GM19467 (cell line): ENCODE measurements around the gene ESRRA.

Experiments used
- ATAC-seq: cut with Tn5 transposase; IDR thresholded peaks from one replicate; pipeline ENCODE4 v1.9.1; 2021; ENCODE audit warnings: mild to moderate bottlenecking, moderate library complexity; ENCODE audit not compliant: unreplicated experiment

The ESRRA gene

DNA sequence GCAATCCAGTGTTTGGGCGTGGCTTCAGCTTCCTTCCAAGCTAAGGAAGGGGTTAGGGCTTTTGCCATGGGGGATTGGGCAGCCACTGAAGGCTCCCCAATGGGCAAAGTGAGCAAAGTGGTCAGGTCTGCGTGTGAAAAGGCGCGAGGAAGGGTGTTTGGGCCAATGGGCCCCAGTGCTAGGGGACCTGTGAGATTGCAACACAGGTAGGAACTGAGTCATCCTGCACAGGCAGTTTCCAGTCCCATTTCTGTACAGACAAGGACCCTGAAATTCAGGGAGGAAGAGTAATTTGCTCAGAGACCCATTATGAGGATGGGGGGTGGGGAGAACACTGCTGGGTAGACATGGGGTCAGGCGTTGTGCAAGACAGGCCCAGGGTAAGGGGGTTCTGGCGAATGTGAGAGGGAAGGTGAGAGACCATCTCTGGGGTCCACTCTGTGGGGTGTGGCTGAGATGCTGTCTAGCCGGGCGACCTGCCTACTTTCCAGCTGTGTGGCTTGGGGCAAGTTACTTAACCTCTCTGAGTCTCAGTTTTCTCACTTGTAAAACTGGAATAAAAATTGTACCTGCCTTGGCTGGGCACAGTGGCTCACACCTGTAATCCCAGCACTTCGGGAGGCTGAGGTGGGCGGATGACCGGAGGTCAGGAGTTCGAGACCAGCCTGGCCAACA is 42.0 kb downstream of the ESRRA start:
- no peak for ATAC-seq

DNA sequence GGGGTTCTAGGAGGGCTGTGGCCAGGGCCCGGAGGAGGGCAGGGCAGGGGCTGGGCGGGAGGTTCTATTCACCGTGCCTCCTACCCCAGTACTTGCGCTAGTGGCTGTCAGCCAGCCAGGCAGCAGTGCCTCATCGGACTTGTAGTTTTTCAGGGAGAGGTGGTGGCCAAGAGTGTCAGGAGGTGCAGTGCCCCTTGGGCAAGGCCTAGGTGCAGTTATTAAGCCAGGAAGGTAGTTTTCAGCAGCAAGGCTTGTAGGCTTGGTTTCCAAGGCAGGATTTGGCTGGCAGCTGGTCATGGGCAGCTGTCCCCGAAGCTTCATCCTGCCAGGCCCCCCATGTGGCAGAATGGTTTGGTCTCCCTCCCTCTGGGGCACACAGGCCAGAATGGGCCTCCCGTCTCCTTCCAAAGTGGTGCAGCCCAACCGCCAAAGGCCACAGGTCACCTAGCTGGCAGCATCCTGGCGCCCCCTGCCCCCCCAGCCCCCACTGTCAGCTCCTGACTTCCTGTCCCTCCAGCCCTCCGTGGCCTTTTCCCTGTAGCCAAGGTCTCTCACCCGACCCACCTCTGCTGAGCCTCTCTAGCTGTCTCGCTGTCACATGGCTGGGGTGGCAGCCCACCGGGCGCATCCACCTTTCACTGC is 43.2 kb downstream of the ESRRA start:
- no peak for ATAC-seq

DNA sequence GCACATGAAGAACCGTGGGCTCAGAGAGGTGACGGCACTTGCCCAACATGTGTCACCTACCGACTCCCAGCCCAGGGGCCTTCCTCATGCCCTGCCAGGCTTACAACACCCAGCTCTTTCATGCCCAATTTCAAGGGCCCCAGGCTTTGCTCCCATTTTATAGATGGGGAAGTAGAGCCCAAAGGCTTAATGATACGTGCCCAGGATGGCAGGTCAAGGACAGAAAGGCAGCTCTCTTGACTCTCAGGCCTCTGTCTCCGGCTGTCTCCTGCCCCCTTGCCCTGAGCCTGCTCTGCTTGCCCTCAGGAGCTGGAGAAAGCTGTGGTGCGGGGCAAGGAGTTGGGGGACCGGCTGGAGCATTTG is 43.7 kb downstream of the ESRRA start:
- no peak for ATAC-seq

DNA sequence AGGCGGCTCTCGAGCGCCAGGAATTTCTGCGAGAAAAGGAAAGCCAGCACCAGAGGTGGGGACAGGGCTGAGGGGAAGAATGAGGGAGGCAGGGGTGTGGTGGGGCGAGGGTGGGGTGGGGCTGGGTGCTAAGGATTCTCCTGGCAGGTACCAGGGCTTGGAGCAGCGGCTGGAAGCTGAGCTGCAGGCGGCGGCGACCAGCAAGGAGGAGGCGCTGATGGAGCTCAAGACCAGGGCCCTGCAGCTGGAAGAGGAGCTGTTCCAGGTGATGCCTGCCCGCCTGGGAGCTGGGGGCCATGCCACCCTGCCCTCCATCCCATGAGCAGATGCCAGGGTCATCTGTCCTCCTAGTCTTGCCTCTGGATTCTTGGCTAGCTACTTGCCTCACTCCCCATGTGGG is 44.1 kb downstream of the ESRRA start:
- no peak for ATAC-seq

DNA sequence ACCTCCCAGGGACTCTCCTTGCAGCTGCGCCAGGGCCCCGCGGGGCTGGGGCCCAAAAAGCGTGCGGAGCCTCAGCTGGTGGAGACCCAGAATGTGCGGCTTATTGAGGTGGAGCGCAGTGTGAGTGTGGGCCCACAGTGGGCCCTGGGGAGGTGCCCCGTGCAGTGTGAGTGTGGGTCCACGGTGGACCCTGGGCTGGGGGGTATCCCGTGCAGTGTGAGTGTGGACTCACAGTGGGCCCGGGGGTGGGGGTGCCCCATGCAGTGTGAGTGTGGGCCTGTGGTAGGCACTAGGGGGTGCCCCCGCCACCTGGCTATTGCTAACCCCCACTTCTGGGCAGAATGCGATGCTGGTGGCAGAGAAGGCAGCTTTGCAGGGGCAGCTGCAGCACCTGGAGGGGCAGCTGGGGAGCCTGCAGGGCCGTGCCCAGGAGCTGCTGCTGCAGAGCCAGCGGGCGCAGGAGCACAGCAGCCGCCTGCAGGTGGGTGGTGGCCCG is 45.9 kb downstream of the ESRRA start:
- no peak for ATAC-seq

DNA sequence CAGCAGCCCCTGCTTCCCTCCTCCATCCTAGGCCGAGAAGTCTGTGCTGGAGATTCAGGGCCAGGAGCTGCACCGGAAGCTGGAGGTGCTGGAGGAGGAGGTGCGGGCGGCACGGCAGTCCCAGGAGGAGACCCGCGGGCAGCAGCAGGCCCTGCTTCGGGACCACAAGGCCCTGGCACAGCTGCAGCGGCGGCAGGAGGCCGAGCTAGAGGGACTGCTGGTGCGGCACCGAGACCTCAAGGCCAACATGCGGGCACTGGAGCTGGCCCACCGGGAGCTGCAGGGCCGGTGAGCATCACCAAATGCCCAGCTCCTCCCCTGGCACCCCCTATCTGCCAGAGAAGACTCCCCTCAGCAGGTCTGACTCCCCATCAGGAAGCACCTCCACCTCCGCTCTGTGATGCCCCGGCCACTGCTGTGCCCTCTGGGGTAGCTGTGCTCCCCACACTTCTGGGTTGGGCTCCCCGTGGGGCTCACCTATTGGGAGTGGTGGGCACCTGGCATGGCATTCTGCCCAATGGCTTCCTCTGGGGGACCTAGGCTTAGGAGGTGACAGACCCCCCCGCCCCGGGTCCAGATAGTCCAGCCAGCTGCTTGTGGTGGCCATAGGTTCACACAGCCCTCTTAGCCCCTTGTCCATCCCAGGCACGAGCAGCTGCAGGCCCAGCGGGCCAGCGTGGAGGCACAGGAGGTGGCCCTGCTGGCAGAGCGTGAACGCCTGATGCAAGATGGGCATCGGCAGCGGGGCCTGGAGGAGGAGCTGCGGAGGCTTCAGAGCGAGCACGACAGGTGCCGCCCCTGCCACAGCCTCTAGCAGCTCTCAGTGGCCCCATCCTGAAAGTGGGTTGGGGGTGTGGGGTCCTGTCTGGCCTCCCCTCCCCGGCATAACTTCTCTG is 47.0 kb downstream of the ESRRA start:
- ATAC-seq, result no peak

DNA sequence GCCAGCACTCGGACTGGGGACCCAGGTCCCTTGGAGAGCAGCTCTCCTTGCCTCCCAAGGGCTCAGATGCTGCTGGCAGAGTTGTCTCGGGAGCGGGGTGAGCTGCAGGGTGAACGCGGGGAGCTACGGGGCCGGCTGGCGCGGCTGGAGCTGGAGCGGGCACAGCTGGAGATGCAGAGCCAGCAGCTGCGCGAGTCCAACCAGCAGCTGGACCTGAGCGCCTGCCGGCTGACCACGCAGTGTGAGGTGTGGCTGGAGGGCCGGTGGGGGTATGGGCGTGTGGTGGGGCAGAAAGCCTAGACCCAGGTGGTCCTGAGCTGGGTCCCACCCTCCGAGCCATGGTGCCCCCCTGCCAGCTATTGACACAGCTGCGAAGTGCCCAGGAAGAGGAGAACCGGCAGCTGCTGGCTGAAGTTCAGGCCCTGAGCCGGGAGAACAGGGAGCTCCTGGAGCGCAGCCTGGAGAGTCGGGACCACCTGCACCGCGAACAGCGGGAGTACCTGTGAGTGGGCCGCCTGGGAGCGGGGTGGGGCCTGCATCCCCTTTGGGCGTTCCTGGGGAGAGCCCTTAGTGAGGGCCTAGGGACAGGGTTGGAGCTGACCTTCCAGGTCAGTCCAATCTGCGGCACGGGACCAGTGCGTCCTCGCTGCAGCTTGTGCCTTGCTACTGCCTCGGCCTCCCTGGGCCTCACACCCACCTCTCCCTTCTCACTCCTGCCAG is 47.8 kb downstream of the ESRRA start:
- no peak for ATAC-seq

DNA sequence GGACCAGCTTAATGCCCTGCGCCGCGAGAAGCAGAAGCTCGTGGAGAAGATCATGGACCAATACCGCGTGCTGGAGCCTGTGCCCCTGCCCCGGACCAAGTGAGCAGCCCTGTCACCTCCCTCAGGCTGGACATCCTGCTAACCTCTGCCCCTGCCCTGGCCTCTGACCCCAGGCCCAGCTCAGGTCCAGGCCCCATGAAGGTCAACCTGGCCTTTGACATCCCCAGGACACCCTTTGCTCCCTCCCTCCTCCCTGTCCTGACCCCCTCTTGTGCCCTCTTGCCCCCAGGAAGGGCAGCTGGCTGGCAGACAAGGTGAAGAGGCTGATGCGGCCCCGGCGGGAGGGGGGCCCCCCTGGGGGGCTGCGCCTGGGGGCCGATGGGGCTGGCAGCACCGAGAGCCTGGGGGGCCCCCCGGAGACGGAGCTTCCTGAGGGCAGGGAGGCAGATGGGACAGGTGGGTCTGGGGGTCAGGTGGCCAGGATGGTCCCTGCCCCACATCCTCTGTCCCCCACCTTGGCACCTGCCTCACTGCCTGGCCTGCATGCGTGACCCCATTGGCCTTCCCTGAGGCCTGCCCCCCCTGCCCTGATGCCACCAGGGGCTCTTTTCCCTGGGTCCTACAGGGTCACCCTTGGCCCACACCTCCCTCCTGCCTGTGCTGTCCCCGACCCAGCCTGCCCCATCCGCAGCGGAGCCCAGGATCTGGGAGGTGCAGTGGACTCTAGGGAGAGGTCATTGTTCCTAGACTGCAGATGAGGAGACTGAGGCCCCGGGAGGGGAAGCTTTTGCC is 48.6 kb downstream of the ESRRA start:
- ATAC-seq, result no peak

DNA sequence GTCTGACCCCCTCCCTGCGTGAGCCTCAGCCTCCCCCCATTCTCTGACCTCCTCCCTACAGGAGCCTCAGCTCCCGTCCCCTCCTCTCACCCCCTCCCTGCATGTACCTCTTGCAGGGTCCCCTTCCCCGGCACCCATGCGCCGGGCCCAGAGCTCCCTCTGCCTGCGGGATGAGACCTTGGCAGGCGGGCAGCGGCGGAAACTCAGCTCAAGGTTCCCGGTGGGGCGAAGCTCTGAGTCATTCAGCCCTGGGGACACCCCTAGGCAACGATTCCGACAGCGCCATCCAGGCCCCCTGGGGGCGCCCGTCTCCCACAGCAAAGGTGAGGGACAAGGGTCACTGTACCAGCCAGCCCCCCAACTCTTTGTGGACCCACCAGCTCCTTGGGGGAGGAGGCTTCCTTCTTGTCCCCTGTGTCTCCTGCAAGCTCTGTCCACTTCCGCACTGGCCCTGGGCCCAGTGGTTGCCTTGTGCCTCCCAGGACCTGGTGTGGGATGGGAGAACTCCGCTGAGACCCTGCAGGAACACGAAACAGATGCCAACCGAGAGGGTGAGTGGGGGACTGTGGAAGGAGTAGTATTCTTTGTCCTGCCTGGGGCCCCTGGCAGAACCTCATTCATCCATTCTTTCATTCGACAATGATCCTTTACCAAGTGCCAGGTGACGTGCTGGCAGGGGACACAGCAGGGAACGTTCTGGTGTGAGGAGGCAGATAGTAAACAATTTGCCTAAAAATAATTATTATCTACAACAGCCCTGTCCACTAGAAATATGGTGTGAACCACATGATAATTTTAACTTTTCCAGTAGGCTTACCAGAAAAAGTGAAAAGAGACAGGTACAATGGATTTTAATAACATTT is 50.0 kb downstream of the ESRRA start:
- ATAC-seq, result no peak

DNA sequence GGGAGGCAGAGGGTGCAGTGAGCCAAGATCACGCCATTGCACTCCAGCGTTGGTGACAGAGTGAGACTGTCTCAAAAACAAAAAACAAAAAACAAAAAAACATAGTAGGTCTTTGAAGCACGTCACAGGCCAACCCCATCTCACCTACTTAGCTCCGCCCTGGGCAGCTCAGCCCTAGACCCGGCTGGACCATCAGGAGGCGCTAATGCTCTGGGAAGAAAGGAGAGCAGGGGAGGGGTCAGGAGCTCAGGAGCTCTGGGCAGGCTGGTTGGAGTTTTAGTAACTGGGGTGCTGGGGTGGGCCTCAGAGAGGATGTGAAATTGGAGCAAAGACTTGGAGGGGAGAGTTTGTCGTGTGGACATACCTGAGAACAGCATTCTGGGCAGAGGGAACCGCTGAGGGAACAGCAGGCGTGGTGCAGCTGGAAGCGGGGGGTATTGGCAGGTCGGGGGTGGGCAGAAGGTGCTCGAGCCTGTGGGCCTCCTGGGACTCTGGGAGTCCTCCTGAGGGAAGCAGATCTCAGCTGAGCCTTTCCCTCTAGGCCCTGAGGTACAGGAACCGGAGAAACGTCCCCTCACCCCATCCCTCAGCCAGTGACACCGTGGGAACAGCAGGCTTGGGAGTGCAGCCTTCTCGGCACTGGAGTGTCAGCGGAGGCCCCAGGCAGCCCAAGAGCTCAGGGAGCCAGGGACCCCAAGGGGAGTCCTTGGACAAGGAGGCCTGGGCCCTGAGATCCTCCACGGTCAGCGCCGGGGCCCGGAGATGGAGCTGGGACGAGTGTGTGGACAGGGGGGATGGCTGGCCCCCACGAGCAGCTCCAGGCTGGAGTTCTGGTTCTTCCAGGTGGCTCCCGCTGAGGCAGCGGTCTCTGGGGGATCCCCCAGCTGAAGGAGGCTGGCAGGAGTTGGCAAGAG is 51.4 kb downstream of the ESRRA start:
- ATAC-seq, result no peak

DNA sequence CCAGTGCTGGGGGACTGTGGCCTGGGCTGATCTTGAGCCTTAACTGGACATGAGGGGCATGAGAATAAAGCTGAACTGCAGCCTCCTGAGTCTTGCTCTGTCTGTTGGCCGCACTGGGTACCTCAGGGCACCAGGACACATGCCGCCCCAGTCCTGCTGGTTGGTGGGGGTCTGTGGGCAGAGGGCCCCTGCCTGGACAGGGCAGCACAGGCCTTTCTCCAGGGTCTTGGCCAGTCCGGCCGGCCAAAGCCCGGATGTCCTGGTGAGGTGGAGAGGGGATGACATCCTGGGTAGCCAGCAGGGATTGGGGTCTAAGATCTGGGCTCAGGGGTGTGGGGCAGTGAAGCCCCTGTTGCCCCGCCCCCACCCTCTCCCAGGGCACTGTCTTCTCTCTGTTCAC is 52.1 kb downstream of the ESRRA start:
- no peak for ATAC-seq

DNA sequence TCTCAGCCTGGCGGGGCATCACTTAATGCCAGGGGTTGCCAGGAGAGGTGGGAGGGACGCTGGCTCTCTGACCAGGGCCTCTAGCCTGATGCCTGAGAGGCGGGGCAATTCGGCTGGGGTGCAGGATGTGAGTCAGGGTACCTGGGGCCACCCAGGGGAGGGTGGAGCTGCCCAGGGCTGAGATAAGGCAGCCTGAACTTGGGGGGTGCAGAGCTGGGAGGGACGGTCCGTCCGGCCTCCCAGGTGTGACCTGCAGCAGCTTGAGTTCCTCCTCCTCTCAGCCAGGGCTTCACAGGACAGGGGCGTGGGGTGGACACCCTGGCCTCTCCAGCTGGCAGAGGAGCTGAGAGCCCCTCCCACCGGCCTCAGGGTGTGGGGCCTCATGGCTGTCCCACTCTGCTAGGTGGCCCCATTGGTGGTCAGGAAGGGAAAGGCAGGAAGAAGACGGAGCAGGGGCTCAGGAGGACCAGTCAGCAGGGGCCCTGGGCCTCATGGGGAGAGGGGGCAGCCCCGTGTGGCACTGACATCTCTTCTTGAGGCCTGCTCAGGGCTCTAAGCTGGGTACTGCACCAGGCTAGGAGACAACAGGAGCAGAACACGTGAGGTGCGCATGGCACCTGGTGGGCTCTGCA is 52.7 kb downstream of the ESRRA start:
- no peak for ATAC-seq

DNA sequence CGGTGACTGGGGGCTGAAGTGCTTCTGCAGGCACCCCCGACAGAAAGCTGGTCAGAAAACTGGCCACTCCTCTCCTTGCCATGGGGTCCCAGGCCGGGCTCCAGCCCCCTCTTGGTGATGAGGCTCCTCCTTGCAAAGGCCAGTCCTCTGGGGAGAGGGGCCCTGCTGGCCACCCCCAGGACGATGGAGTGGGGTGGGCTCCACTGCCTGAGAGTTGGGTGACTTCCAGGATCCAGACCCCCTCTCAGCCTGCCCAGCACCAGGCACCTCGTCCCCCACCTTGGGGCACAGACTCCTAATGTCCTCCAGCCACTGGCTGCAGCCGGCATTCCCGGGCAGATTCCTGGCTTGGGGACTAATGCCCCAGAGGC is 53.2 kb downstream of the ESRRA start:
- no peak for ATAC-seq

DNA sequence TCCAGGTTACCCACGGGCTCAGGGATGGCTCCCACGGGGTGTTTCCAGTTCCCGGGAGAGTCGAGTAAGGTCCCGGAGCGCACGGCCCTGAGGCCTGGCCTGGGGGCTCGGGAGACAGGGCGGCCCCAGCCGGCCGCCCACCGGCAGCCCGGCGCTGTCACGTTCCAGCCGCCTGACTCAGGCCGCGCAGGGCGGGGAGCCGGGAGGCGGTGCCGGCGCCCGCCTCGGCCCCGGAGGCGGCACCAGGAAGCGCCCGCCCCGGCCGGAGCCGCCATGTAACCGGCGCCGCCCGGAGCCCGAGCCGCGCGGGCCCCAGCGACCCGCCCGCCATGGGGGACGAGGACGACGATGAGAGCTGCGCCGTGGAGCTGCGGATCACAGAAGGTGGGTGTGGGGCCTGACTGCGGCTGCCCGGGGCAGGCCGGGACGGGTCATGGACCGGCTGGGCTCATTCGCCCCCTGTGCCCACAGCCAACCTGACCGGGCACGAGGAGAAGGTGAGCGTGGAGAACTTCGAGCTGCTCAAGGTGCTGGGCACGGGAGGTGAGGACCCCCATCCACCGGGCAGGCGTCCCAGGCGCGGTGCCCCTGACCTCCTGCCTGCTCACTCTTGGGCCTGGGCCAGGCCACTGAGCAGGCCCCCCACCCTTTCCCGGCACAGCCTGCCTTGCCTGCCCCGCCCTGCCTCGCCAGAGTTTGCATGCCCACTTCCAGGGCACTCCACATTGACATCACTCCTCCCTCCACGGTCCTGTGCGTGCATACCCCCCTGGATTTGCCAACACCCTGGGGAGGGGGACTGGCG is 53.8 kb downstream of the ESRRA start, which contains the start of gene RPS6KA4:
RPS6KA4 (plus strand) TSS at position 256 of the 805 bp plus-strand sequence; CDS start at position 330, 74 bp downstream.
- no peak for ATAC-seq

DNA sequence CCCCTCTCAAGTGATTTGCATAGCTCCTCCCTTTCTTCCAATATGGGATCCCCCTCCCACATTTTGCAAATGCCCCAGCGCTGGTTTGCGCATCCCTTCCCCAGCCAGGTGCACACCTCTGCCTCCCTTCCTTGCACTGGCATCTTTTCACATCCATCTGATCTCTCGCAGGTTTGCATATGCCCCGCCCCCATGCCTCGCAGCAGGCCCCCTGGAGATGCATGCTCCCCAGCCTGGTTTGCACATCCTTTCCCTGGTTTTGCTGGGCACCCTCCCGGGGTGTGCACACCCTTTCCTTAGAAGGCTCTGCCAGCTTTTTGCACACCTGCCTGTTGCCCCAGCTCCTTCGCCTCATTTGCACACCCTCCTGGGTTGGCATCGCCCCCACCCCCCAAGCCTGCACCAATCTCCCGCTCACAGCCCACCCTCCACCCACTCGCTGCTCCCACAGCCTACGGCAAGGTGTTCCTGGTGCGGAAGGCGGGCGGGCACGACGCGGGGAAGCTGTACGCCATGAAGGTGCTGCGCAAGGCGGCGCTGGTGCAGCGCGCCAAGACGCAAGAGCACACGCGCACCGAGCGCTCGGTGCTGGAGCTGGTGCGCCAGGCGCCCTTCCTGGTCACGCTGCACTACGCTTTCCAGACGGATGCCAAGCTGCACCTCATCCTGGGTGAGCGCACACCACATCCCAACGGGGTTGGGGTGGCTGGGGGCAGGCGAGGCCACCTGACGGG is 54.6 kb downstream of the ESRRA start:
- no peak for ATAC-seq

DNA sequence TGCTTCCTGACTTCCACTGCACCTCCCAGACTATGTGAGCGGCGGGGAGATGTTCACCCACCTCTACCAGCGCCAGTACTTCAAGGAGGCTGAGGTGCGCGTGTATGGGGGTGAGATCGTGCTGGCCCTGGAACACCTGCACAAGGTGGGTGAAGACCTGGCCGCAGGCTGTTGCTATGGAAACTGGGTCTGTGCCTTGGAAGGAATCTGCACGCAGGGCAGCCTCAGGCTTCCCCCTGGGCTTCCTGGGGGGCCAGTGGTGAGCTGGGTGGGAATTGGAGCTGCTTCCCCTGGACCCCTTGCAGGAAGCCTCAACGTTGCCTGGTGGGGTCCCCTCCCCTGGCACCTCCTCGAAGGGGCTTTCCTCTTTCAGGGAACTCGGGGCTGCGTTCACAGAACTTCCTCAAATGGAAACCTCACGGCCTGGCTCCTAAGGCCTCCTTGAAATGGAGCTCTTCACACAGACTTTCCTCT is 55.2 kb downstream of the ESRRA start:
- ATAC-seq, result no peak
